Suprapubic skin (tissue), 3 donors: Measurements from ENCODE around the gene MEF2C.

Source experiments
- EP300 ChIP-seq: sonication (generic); formaldehyde crosslinking; IDR thresholded peaks from one replicate; pipeline ENCODE4 v1.6.1; 2017; ENCODE audit warnings: antibody characterized with exemption
- POLR2A ChIP-seq, 2 donors: fragments of 450-650 bp; IDR thresholded peaks; one replicate each; pipeline ENCODE4 v1.6.1; 2017; ENCODE audit warnings: antibody characterized with exemption in 2 of 2, mild to moderate bottlenecking in 2 of 2, moderate library complexity in 2 of 2
- TF ChIP-seq, protein P1 (sequence below), 2 donors: fragments of 200-600 bp in 1 of 2; fragments of 450-650 bp in 1 of 2; sonication (generic) in 1 of 2; IDR thresholded peaks; one replicate each; pipeline ENCODE4 v1.5.1; 2016 to 2019; ENCODE audit warnings: antibody characterized with exemption in 2 of 2, mild to moderate bottlenecking in 1 of 2, moderate library complexity in 1 of 2

DNA sequence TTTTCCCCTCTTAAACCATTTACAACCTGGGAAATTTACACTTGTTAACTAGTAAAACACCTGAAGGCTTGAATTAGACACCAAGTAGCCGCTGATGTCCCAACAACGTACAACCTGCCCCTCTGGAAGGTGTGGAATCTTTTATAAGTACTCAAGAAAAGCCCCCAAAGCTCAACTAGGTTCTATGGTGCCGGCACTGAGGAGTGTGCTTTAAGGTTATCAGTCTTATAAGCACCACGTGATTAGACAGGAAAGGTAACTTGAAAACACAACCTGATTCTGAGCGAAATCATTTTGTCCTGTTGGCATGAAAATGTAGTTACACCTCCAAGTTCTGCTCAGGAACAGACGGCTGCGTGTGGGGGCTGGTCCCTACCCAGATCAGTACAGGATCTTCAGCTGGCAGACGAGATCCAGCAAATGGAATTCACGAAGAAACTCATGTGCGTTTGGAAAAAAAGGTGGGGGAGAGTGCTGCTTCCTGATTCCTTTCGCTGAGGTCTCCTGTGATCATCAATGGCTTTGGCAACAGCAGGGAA, 195.5 kb downstream of the MEF2C start:
- TF ChIP-seq, protein P1, sequence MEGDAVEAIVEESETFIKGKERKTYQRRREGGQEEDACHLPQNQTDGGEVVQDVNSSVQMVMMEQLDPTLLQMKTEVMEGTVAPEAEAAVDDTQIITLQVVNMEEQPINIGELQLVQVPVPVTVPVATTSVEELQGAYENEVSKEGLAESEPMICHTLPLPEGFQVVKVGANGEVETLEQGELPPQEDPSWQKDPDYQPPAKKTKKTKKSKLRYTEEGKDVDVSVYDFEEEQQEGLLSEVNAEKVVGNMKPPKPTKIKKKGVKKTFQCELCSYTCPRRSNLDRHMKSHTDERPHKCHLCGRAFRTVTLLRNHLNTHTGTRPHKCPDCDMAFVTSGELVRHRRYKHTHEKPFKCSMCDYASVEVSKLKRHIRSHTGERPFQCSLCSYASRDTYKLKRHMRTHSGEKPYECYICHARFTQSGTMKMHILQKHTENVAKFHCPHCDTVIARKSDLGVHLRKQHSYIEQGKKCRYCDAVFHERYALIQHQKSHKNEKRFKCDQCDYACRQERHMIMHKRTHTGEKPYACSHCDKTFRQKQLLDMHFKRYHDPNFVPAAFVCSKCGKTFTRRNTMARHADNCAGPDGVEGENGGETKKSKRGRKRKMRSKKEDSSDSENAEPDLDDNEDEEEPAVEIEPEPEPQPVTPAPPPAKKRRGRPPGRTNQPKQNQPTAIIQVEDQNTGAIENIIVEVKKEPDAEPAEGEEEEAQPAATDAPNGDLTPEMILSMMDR (IDR thresholded peaks at IDR 0.05): no peak
- TF ChIP-seq EP300 (no peak), POLR2A (IDR thresholded peaks at IDR 0.05) (no peak)
